PC-9 (cell line): ENCODE data around the gene AGO4. TPM values are rescaled to one million over a fixed set of nuclear protein-coding genes. Genes with fewer than 3 reads are reported as not detected.
A peak's percentile ranks its signal among the peaks of the same experiment; 100 is the strongest.
"Not testable (repeated sequence)": the region's sequence is repeated elsewhere in the genome, so short reads cannot be mapped to it uniquely, and the experiment has no call there.

ENCODE experiments used
- BruUV-seq: library from RNA; stranded (reverse); fragments of 400-500 nt; replicated peaks from 2 replicates; lab custom pipeline; 2021; lab: Mats Ljungman, UMichigan
- CTCF ChIA-PET: fragments of 300-600 bp; sonication (Branson Sonifier 250); formaldehyde crosslinking; loops from one replicate; lab custom pipeline; 2022; ENCODE audit warnings: antibody characterized with exemption; lab: Charles Lee
- POLR2A ChIA-PET: fragments of 300-600 bp; sonication (Branson Sonifier 250); formaldehyde crosslinking; loops from one replicate; lab custom pipeline; 2022; ENCODE audit warnings: antibody characterized with exemption; ENCODE audit not compliant: unreplicated experiment; lab: Charles Lee
- DNase-seq, 2 experiments: peaks; one replicate each; pipeline versions ENCODE4 v3.0.0 to v3.0.0-alpha.2; 2015 to 2022; ENCODE audit warnings: mixed read lengths in 1 of 2
- H2AFZ ChIP-seq: fragments of 200-600 bp; sonication (generic); 2 replicates; pipeline ENCODE4 v1.8.1; 2017; ENCODE audit warnings: antibody characterized with exemption
- H3F3A ChIP-seq: fragments of 200-600 bp; sonication (generic); 2 replicates; pipeline ENCODE4 v1.8.1; 2017; ENCODE audit warnings: antibody characterized with exemption, mild to moderate bottlenecking, low read depth; ENCODE audit not compliant: insufficient read depth
- H3K27ac ChIP-seq: fragments of 200-600 bp; sonication (generic); 2 replicates; pipeline ENCODE4 v1.6.1; 2016; ENCODE audit warnings: mixed run types
- H3K27me3 ChIP-seq: fragments of 200-600 bp; sonication (generic); 2 replicates; pipeline ENCODE4 v1.6.1; 2016; ENCODE audit warnings: low read depth, mixed run types; ENCODE audit not compliant: insufficient read depth
- H3K36me3 ChIP-seq: fragments of 200-600 bp; sonication (generic); 2 replicates; pipeline ENCODE4 v1.6.1; 2016; ENCODE audit warnings: low read depth, mixed run types
- H3K4me1 ChIP-seq: fragments of 200-600 bp; sonication (generic); replicated peaks from 2 replicates; pipeline ENCODE4 v1.6.1; 2016; ENCODE audit warnings: mixed run types; ENCODE audit not compliant: insufficient read depth
- H3K4me2 ChIP-seq: fragments of 200-600 bp; sonication (generic); 2 replicates; pipeline ENCODE4 v1.6.1; 2017; ENCODE audit warnings: mixed run types
- H3K4me3 ChIP-seq: fragments of 200-600 bp; sonication (generic); 2 replicates; pipeline ENCODE4 v1.6.1; 2016; ENCODE audit warnings: mixed run types
- H3K79me2 ChIP-seq: fragments of 200-600 bp; sonication (generic); 2 replicates; pipeline ENCODE4 v1.6.1; 2017; ENCODE audit warnings: low read depth, mixed run types
- H3K9me2 ChIP-seq: fragments of 200-600 bp; sonication (generic); 2 replicates; pipeline ENCODE4 v1.8.1; 2017; ENCODE audit warnings: mild to moderate bottlenecking; ENCODE audit not compliant: insufficient read depth
- H3K9me3 ChIP-seq: fragments of 200-600 bp; sonication (generic); 2 replicates; pipeline ENCODE4 v1.8.1; 2016; ENCODE audit warnings: low read depth; ENCODE audit not compliant: insufficient read depth
- H4K20me1 ChIP-seq: fragments of 200-600 bp; sonication (generic); 2 replicates; pipeline ENCODE4 v1.8.1; 2017; ENCODE audit not compliant: insufficient read depth
- EZH2 ChIP-seq: fragments of 200-600 bp; sonication (generic); IDR thresholded peaks from 2 replicates; pipeline ENCODE4 v1.8.0; 2017; ENCODE audit warnings: antibody characterized with exemption, low read depth
- intact Hi-C: fragments of 100-400 bp; cut with micrococcal nuclease; formaldehyde crosslinking; loops from one replicate; pipeline ENCODE4 v1.10.0; 2022; ENCODE audit not compliant: unreplicated experiment
- total RNA-seq: library from RNA; stranded (reverse); gene quantifications from 2 replicates; pipeline ENCODE4 v1.2.3, GENCODE V29; 2021
- TF ChIP-seq, protein P1 (sequence below): fragments of 200-600 bp; sonication (generic); conservative IDR thresholded peaks from 2 replicates; pipeline ENCODE4 v1.6.1; 2017; ENCODE audit warnings: mixed run types, antibody characterized with exemption, mild to moderate bottlenecking, moderate library complexity

AGO4 gene
- total RNA-seq, 1 experiment from 2014 or later: 12.4 TPM

DNA sequence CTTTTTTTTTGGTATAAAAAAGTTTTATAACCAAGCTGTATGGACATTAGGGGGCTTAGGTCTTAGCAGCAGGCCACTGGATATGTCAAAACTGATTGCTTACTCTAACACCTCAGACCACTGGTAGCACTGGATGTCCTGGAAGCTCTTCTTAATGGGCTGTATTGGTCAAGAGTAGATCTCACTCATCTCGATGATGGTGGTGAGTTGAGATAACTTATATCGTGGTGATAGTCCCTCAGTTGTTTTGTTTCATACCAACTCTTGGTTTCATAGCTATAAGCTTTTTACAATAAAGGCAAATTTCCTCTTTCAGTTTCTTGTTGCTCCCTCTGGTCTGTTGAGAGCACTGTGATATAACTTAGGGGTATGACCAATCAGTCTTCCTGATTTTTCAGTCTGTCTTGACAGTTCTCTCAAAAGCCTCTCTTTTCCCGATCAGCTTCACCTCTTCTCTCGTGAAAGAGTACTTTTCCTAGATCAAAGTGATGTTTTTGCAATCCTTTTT is 65.5 kb downstream of the AGO4 start:
- no peaks in the 10 kb centered on the region for H3K36me3 ChIP-seq
- no peak overlapping the region for H3K27ac ChIP-seq
- H3K4me1 ChIP-seq: no peaks in the 10 kb centered on the region
- POLR2A ChIA-PET: no interaction called here
- BruUV-seq: no TSS peak
- no peaks in the 10 kb centered on the region for H3K79me2 ChIP-seq
- CTCF ChIA-PET: no interaction called here
- H3F3A ChIP-seq: no peaks in the 10 kb centered on the region
- no peaks in the 10 kb centered on the region for H4K20me1 ChIP-seq
- no peak overlapping the region for H3K4me3 ChIP-seq
- no peaks in the 10 kb centered on the region for H3K9me3 ChIP-seq
- no peak for DNase-seq
- H3K4me2 ChIP-seq: no peak overlapping the region
- TF ChIP-seq, protein P1, sequence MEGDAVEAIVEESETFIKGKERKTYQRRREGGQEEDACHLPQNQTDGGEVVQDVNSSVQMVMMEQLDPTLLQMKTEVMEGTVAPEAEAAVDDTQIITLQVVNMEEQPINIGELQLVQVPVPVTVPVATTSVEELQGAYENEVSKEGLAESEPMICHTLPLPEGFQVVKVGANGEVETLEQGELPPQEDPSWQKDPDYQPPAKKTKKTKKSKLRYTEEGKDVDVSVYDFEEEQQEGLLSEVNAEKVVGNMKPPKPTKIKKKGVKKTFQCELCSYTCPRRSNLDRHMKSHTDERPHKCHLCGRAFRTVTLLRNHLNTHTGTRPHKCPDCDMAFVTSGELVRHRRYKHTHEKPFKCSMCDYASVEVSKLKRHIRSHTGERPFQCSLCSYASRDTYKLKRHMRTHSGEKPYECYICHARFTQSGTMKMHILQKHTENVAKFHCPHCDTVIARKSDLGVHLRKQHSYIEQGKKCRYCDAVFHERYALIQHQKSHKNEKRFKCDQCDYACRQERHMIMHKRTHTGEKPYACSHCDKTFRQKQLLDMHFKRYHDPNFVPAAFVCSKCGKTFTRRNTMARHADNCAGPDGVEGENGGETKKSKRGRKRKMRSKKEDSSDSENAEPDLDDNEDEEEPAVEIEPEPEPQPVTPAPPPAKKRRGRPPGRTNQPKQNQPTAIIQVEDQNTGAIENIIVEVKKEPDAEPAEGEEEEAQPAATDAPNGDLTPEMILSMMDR: no peak
- no peak for TF ChIP-seq EZH2
- no peak overlapping the region for H2AFZ ChIP-seq
- H3K9me2 ChIP-seq: no peaks in the 10 kb centered on the region
- H3K27me3 ChIP-seq: no peaks in the 10 kb centered on the region
- intact Hi-C loops: no loop called here

DNA sequence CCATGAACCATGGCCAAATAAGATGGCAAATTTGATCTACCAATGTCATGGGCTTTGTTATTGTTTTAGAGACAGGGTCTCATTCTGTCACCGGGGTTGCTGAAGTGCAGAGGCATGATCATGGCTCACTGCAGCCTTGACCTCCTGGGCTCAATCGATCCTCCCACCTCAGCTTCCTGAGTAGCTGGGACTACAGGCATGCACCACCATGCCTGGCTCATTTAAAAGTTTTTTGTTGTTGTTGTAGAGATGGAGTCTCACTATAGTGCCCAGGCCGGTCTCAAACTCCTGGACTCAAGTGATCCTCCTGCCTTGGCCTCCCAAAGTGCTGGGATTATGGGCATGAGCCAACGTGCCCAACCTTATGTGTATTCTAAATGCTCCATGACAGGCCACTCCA is 66.3 kb downstream of the AGO4 start:
- H3K36me3 ChIP-seq, BruUV-seq, POLR2A ChIA-PET, intact Hi-C loops, H3F3A ChIP-seq, H3K9me2 ChIP-seq, H3K4me3 ChIP-seq, H3K4me1 ChIP-seq, H3K4me2 ChIP-seq, H3K79me2 ChIP-seq, H3K27me3 ChIP-seq, H2AFZ ChIP-seq, H4K20me1 ChIP-seq, DNase-seq, CTCF ChIA-PET, H3K9me3 ChIP-seq, H3K27ac ChIP-seq: not testable (repeated sequence)

DNA sequence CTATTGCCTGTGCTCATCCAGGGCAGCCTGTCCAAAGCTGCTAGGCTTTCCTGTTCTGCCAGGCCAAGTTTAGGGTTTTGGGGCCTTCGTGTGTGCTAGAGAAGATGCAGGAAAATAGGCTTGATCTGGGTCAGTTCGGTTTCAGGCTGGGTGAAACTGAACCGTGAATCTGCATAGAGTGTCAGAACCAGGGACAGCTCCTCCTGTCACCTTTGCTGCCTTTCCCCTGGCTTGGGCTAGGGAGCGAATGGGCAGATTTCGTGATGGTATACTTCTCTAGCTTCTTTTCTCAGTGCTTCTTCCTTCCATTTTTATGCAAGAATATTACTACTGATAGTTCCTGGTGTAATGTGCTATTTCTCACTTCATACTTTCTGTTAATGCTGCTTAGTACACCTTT is 69.2 kb downstream of the AGO4 start:
- DNase-seq: peak in 1 of 2 experiments; percentile 17
- no peaks in the 10 kb centered on the region for H4K20me1 ChIP-seq
- POLR2A ChIA-PET: no interaction called here

More for the DNA sequence above, 69.2 kb downstream of the AGO4 start:
- Histone ChIP-seq H3K9me3 (no peaks in the 10 kb centered on the region), H3K36me3 (no peaks in the 10 kb centered on the region), H3K79me2 (no peaks in the 10 kb centered on the region), H3K4me2 (no peak overlapping the region), H2AFZ (no peak overlapping the region), H3K9me2 (no peaks in the 10 kb centered on the region), H3K4me3 (no peak overlapping the region), H3K4me1 (peaks cover 7% of the 10 kb centered on the region), H3K27me3 (no peaks in the 10 kb centered on the region), H3F3A (no peaks in the 10 kb centered on the region), H3K27ac (no peak overlapping the region)
- intact Hi-C loops: no loop called here
- CTCF ChIA-PET: interaction anchor here (0.8 kb wide), 1 partner anchor 1011 kb away, joined by 3 read pairs; no protein-coding TSS in a partner anchor
- TF ChIP-seq EZH2: no peak
- TF ChIP-seq, protein P1: no peak
- BruUV-seq: no TSS peak
